Ishikawa (cell line): ENCODE results near the gene DIP2C.

Experiments
- CEBPB ChIP-seq: IDR thresholded peaks from 2 replicates; pipeline ENCODE4 v1.6.1; 2012
- CREB1 ChIP-seq: IDR thresholded peaks from 2 replicates; pipeline ENCODE4 v1.6.1; 2012; ENCODE audit warnings: low read depth
- EGR1 ChIP-seq: IDR thresholded peaks from 2 replicates; pipeline ENCODE4 v1.6.1; 2012
- EP300 ChIP-seq: IDR thresholded peaks from 2 replicates; pipeline ENCODE4 v1.6.1; 2012; ENCODE audit warnings: borderline replicate concordance
- FOXM1 ChIP-seq: IDR thresholded peaks from 2 replicates; pipeline ENCODE4 v1.6.1; 2012; ENCODE audit warnings: low read depth, borderline replicate concordance
- MAX ChIP-seq: IDR thresholded peaks from 2 replicates; pipeline ENCODE4 v1.6.1; 2012
- NFIC ChIP-seq: IDR thresholded peaks from 2 replicates; pipeline ENCODE4 v1.6.1; 2012
- RAD21 ChIP-seq: IDR thresholded peaks from 2 replicates; pipeline ENCODE4 v1.6.1; 2012; ENCODE audit warnings: low read depth
- REST ChIP-seq: IDR thresholded peaks from 2 replicates; pipeline ENCODE4 v1.6.1; 2012; ENCODE audit warnings: low read depth, mild to moderate bottlenecking
- TAF1 ChIP-seq: IDR thresholded peaks from 2 replicates; pipeline ENCODE4 v1.6.1; 2012; ENCODE audit warnings: low read depth, mild to moderate bottlenecking
- TCF12 ChIP-seq: IDR thresholded peaks from 2 replicates; pipeline ENCODE4 v1.6.1; 2012; ENCODE audit warnings: low read depth
- TEAD4 ChIP-seq: IDR thresholded peaks from 2 replicates; pipeline ENCODE4 v1.6.1; 2012
- USF1 ChIP-seq: IDR thresholded peaks from 2 replicates; pipeline ENCODE4 v1.6.1; 2012
- YY1 ChIP-seq: IDR thresholded peaks from 2 replicates; pipeline ENCODE4 v1.6.1; 2012; ENCODE audit warnings: low read depth
- ZBTB7A ChIP-seq: IDR thresholded peaks from 2 replicates; pipeline ENCODE4 v1.6.1; 2012; ENCODE audit warnings: low read depth

Gene DIP2C

GRCh38 chr10:307659-308058 is 381.8 kb downstream of the DIP2C start:
- no peak for TF ChIP-seq CREB1

- TF ChIP-seq TCF12 (0 out of 2 replicates have a peak, but pooled peaks have one; percentile 41), MAX (no peak), CEBPB (no peak), USF1 (peak; percentile 79), EP300 (no peak), RAD21 (no peak)
Observed at GRCh38 chr10:306675-307185, 382.7 kb downstream of the DIP2C start.

GRCh38 chr10:306007-306674 is 383.3 kb downstream of the DIP2C start:
- TF ChIP-seq RAD21, result no peak
- TF ChIP-seq NFIC, result no peak
- TF ChIP-seq TEAD4, result no peak
- TF ChIP-seq ZBTB7A, result no peak
- no peak for TF ChIP-seq FOXM1
- TF ChIP-seq CEBPB, result no peak
- TF ChIP-seq REST, result no peak
- no peak for TF ChIP-seq USF1
- no peak for TF ChIP-seq TCF12
- no peak for TF ChIP-seq YY1
- no peak for TF ChIP-seq EGR1
- TF ChIP-seq CREB1, result no peak
- no peak for TF ChIP-seq TAF1
- no peak for TF ChIP-seq MAX

GRCh38 chr10:305034-305433 is 384.4 kb downstream of the DIP2C start:
- TF ChIP-seq YY1, result no peak
- no peak for TF ChIP-seq FOXM1
- no peak for TF ChIP-seq TCF12
- no peak for TF ChIP-seq MAX

- TF ChIP-seq ZBTB7A (no peak), FOXM1 (no peak), REST (no peak), YY1 (no peak), USF1 (no peak), NFIC (no peak), RAD21 (no peak), MAX (no peak), TEAD4 (no peak), CEBPB (no peak), EP300 (no peak), TAF1 (no peak), TCF12 (no peak), CREB1 (no peak), EGR1 (no peak)
Observed at GRCh38 chr10:301536-301935, 387.9 kb downstream of the DIP2C start.

- TF ChIP-seq YY1, result no peak
Observed at GRCh38 chr10:299969-300368, 389.5 kb downstream of the DIP2C start.
